Fibroblast of skin of abdomen (primary cell): ENCODE data around the gene AKAP10.
"Not testable (repeated sequence)": the region's sequence is repeated elsewhere in the genome, so short reads cannot be mapped to it uniquely, and the experiment has no call there.

Source experiments
- DNase-seq: peaks from one replicate; pipeline ENCODE4 v3.0.0-alpha.2; 2013

Gene AKAP10

GRCh38 chr17:19860647-19861177 lies 116.9 kb downstream of the AKAP10 start:
- not testable (repeated sequence) for DNase-seq

GRCh38 chr17:19857640-19858039 lies 120.0 kb downstream of the AKAP10 start:
- DNase-seq: no peak
